ENCODE results near the gene RAB17.

Gene RAB17, protein sequence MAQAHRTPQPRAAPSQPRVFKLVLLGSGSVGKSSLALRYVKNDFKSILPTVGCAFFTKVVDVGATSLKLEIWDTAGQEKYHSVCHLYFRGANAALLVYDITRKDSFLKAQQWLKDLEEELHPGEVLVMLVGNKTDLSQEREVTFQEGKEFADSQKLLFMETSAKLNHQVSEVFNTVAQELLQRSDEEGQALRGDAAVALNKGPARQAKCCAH

DNA sequence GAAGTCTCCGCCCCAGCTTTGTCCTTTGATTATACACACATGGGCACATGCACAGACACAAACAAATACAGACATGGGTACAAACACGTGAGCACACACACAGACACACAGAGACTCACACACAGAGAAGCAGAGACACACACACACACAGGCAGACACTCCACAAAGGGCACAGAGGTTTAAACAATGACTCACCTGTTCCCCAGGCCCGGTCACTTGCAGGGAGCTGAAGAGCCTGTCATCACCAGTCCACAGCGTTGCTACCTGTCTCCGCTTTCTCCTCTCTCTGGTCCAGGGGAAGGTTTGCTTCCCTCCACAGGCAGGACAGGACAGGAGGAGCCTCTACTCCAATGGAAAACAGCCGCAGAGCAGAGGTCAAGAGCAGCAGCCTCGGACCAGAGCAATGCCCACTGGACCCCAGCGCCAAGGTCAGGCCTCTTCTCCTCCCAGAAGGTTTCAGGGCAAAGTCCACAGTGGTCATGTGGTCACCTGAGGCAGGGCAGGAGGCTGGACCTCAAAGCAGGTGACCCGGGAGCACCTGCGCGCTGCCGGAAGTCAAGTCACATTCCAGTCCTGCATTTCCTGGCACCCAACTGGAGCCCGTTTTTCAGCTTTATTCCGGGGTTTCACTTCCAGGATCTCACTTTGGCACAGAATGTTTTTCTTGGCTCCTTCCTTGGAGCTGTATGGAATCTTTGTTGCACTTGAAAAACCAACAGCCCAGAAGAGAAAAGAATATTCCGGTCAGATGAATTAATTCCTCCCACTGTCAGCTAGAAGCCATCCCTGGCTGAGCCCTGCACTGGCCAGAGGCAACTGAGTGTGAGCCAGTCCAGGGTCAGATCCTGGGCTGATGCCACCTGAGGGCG, at the start of gene RAB17:
Gene RAB17, minus strand, starts transcription at position 463 of the 869 bp plus-strand sequence. CDS start 4,580 bp downstream, outside the sequence.
- no peak within 1 kb of the TSS for H3K27ac Mint-ChIP-seq
- no peak within 1 kb of the TSS for H3K4me3 Mint-ChIP-seq
- H3K27me3 Mint-ChIP-seq (ENCODE audit: low read depth), result peaks cover 9% of the 10 kb centered on the region

DNA sequence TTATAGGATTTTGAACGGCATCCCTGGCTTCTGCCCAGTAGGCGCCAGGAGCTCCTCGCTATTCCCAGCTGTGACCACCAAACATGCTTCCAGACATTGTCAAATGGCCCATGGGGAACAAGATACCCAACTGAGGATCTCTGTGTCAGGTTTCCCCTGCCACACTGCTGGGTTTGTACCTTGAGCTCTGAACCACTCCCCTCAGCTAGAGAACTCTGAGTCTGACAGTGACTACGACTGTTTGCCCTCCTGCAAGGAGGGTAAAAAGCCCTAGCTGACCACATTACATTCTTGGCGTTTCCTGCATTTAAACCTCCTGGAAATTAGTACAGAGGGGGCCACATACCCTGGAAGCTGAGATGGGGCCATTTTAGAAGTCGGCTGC, 49.3 kb upstream of the RAB17 start:
- Mint-ChIP-seq H3K27me3 (ENCODE audit: low read depth) (peaks cover 16% of the 10 kb centered on the region), H3K27ac (no peak overlapping the region), H3K4me3 (no peak overlapping the region), H3K36me3 (ENCODE audit: low read depth) (no peaks in the 10 kb centered on the region), H3K4me1 (ENCODE audit: low read depth) (peaks cover 6% of the 10 kb centered on the region), H3K9me3 (peaks cover 8% of the 10 kb centered on the region)

More for the DNA sequence above, at the start of gene RAB17:
- H3K9me3 Mint-ChIP-seq, result no peaks in the 10 kb centered on the region
- H3K36me3 Mint-ChIP-seq (ENCODE audit: low read depth), result no peaks in the 10 kb centered on the region
- peaks cover 10% of the 10 kb centered on the region for H3K4me1 Mint-ChIP-seq (ENCODE audit: low read depth)

DNA sequence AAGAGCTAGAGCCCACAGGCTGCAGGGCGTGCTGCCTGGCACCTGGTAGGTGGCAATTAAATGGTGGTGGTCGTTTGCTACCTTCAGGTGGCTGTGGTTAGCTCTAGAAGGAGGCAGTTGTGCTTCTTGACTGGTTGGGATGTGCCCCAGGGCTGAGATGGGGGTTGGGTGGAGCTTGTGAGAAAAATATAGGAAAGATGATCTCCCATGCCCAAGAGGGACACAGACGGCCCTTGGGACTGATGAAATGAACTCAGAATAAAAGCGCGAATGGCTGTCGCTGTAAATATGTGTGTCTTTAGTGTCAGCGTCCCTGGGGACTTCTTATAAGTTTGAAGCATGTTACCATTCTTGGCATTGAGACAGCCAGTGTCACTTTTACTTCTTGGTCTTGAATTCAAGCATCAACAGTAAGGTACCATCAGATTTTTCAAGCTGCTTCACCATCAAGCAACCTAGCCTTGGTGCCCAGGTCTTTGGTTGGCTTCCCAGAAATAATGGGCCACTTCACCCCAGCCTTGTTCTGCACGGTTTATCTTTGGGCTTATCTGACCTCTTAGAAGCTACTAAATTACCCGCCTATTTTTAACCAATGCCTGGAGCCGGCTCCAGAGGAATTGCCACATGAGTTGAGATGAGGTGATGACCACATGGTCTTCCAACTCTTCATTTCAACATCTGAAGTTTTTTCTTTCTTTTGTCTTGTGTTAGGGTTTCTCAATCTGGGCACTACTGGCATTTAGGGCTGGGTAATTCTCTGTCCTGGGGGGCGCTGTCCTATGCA, 48.7 kb upstream of the RAB17 start:
- H3K36me3 Mint-ChIP-seq (ENCODE audit: low read depth), result no peaks in the 10 kb centered on the region
- no peak overlapping the region for H3K4me3 Mint-ChIP-seq
- H3K27ac Mint-ChIP-seq, result no peak overlapping the region
- H3K4me1 Mint-ChIP-seq (ENCODE audit: low read depth), result peaks cover 6% of the 10 kb centered on the region
- peaks cover 18% of the 10 kb centered on the region for H3K27me3 Mint-ChIP-seq (ENCODE audit: low read depth)
- H3K9me3 Mint-ChIP-seq, result peaks cover 12% of the 10 kb centered on the region

DNA sequence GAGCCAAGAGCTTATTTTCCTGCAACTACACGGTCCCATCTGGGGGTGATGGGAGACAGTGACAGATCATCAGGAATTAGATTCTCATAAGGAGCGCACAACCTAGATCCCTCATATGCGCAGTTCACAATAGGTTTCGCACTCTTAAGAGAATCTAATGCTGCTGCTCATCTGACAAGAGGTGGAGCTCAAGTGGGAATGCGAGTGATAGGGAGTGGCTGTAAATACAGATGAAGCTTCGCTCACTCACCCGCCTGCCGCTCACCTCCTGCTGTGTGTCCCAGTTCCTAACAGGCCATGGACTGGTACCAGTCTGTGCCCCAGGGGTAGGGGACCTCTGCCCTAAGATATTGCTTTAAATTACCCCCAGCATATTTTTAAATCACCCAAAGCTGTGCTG, 47.6 kb upstream of the RAB17 start:
- H3K27me3 Mint-ChIP-seq (ENCODE audit: low read depth), result peaks cover 24% of the 10 kb centered on the region
- no peak overlapping the region for H3K4me3 Mint-ChIP-seq
- H3K9me3 Mint-ChIP-seq, result peaks cover 12% of the 10 kb centered on the region
- H3K27ac Mint-ChIP-seq, result no peak overlapping the region
- no peaks in the 10 kb centered on the region for H3K36me3 Mint-ChIP-seq (ENCODE audit: low read depth)
- peaks cover 6% of the 10 kb centered on the region for H3K4me1 Mint-ChIP-seq (ENCODE audit: low read depth)

DNA sequence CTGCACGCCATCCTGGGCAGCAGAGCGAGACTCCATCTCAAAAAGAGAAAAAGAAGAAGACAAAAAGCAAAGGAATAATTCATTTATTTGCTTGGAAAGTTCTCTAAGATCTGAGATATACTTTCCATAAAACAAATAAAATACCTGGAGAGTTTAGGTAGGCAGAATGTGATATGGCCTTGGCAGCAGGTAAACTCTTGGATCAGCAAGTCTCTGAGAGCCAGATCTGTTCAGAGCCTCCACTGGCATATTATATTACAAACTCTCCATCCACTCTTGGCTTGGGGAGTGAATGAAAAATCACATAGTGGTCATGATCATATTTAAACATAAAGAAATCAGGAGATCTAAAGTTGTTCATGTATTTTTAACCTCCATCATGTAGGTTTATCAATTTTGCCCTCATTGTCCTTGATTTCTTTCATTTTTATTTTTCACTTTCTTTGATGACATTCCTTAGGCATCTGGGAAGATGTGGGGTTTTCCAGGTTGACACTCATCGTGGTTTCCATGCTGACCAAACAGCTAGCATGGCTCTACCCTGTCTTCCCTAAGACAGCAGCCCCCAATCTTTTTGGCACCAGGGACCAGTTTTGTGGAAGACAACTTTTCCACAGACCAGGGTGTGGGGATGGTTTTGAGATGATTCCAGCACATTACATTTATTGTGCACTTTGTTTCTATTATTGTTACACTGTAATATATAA, 47.0 kb upstream of the RAB17 start:
- no peak overlapping the region for H3K4me3 Mint-ChIP-seq
- H3K4me1 Mint-ChIP-seq (ENCODE audit: low read depth), result peaks cover 6% of the 10 kb centered on the region
- peaks cover 12% of the 10 kb centered on the region for H3K9me3 Mint-ChIP-seq
- H3K36me3 Mint-ChIP-seq (ENCODE audit: low read depth), result no peaks in the 10 kb centered on the region
- H3K27me3 Mint-ChIP-seq (ENCODE audit: low read depth), result peaks cover 28% of the 10 kb centered on the region
- H3K27ac Mint-ChIP-seq, result no peak overlapping the region

DNA sequence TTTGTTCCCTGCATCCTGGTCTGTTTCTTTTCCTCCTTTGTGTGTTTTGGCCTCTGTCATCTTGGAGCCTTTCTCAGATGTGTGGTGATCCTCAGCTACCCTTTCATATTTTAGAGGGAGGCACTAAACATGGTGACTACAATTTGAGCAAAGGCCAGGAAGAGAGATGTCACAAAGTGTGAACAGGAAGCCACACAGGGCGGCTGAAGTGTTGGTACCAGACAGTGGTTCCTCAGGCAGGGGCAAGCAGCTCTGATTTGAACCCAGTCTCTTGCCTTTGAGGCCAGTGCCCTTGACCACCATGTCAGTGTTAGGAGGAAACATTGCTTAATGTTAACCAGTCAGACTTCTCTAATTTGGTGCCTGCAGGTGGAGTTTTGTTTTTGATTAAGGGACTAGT, 46.0 kb upstream of the RAB17 start:
- Mint-ChIP-seq H3K36me3 (ENCODE audit: low read depth) (no peaks in the 10 kb centered on the region), H3K4me3 (no peak overlapping the region), H3K4me1 (ENCODE audit: low read depth) (peaks cover 6% of the 10 kb centered on the region), H3K9me3 (peaks cover 12% of the 10 kb centered on the region), H3K27me3 (ENCODE audit: low read depth) (peaks cover 29% of the 10 kb centered on the region), H3K27ac (no peak overlapping the region)

DNA sequence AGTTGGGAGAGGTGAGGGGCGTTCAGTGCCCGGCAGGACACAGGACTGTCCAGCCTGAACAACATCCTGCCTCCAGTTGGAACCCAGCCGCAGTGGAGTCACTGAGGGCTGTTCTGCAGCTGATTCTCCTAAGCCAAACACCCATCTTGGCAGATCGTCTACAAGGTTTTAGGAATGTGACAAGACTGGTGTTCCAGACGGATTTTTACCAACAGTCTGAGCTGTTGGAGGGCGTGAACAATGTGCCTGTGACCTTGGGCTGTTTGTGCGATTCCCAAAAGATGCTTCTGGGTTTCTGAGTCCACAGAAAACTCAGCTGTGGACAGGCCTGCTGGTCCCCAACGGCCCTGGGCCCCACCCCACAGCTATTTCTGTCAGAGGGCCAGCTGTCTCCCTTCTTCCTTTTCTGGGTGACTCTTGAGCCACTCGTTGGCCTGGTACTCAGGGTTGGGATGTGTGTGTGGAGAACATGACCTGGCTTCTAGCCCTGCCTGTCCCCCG, 42.6 kb upstream of the RAB17 start:
- Mint-ChIP-seq H3K27ac (no peak overlapping the region), H3K9me3 (peaks cover 12% of the 10 kb centered on the region), H3K27me3 (ENCODE audit: low read depth) (peaks cover 47% of the 10 kb centered on the region), H3K36me3 (ENCODE audit: low read depth) (no peaks in the 10 kb centered on the region), H3K4me3 (no peak overlapping the region), H3K4me1 (ENCODE audit: low read depth) (peaks cover 10% of the 10 kb centered on the region)

DNA sequence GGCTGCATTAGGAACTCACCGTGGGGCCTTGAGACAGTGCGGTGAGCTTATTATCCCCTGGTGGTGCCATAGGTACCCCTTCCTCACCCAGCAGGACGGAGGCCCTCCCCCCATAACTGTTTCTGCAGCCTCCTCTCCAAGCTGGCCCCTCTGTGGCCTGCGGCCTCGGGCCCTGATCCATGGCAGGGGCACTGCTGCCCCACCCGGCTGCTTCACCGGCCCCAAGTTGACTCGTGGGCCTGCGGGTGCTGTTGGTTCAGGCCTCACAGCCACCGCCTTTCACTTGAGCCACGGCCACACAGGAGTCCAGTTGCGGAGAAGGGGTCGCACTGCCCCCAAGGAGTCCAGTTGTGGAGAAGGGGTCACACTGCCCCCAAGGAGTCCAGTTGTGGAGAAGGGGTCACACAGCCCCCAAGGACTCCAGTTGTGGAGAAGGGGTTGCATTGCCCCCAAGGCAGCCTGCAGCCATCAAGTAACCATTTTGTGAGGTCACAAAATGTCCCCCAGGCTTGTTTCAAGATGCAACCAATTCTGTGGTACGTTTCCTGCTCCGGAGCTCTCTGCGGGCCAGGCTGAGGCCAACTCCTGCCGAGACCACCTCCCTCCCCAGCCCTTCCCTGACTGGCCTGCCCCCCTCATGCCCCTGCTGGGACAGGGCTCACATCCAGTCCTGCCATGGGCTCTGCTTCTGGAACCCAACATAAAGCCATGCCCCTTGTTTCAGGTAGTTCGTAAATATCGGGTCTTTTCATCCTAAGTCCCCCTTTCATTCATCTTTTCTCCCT, 41.5 kb upstream of the RAB17 start:
- H3K4me1 Mint-ChIP-seq (ENCODE audit: low read depth), result peaks cover 10% of the 10 kb centered on the region

DNA sequence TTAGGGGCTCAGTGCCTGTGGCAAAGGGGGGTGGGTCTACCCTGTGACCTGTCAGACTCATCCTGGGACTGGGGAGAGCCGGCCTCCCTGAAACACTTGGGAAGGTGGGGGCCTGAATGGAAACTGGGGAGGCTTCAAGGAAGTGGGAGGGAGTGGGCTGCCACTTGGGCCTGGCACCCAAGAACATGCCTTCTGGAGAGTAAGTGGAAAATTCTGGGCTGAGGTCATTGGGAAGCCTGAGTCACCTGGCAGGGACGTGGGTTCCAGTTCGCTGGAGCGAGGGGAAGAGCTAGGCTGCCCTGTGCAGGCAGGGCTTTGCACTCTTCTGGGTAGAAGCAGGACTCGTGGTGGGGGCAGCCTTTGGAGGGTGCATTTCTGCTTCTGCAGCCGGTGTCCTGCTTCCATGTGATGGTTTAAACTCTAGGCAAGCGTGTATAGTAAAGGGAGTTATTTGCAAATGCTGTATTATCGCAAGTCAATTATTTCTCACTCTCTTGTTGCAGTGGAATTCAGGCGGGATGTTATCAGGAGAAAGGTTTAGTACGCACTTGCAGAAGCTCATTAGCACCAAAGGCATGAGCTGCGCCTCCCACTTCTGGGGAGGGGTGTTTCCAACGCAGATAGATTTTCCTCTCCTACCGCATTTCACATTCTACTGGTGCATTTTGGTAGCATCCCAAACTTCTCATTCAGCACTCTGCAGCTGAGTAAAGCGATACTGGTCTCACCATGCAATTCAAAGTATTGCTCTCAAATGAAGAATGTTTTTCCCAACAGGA, 40.7 kb upstream of the RAB17 start:
- peaks cover 52% of the 10 kb centered on the region for H3K27me3 Mint-ChIP-seq (ENCODE audit: low read depth)
- peaks cover 7% of the 10 kb centered on the region for H3K9me3 Mint-ChIP-seq
- peaks cover 4% of the 10 kb centered on the region for H3K4me1 Mint-ChIP-seq (ENCODE audit: low read depth)
- no peak overlapping the region for H3K4me3 Mint-ChIP-seq
- H3K27ac Mint-ChIP-seq, result no peak overlapping the region
- no peaks in the 10 kb centered on the region for H3K36me3 Mint-ChIP-seq (ENCODE audit: low read depth)

More for the DNA sequence above, 41.5 kb upstream of the RAB17 start:
- no peaks in the 10 kb centered on the region for H3K36me3 Mint-ChIP-seq (ENCODE audit: low read depth)
- H3K27me3 Mint-ChIP-seq (ENCODE audit: low read depth), result peaks cover 51% of the 10 kb centered on the region
- H3K4me3 Mint-ChIP-seq, result no peak overlapping the region
- peaks cover 12% of the 10 kb centered on the region for H3K9me3 Mint-ChIP-seq
- no peak overlapping the region for H3K27ac Mint-ChIP-seq

DNA sequence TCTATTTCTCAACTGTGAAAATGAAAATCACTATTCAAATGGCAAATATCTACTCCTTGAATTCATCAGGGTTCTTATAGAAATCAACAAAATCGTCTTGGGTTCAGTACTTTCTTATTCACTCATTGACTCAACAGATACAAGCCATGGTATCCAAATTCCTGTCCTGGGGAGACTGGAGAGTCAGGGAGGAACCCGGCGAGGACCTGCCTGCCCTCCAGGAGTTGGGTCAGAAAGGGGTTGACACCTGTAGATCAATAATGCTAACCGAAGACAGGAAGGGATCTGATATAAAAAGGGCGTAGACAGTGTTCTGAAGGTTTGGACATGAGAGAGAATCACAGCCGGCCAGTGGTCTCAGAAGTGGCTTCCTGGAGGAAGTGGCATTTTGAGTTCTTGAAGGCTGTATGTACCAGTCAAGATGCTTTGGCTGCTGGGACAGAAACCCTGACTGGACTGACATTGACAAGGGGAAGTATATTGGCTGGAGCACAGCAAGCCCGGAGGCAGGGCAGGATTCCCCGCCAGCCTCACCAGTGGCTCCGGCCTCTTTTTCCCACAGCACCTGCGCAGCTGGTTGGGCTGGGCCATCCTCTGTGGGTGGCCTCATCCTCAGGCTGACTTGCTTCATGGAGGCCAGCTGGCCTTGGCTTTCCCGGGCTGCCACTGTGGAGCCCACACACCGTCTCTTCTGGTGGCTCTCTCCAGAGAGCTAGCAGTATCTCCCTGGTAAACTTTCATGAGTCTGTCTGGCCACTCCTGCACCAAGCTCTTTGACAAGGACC, 39.9 kb upstream of the RAB17 start:
- Mint-ChIP-seq H3K4me3 (no peak overlapping the region), H3K27ac (no peak overlapping the region), H3K36me3 (ENCODE audit: low read depth) (no peaks in the 10 kb centered on the region), H3K27me3 (ENCODE audit: low read depth) (peaks cover 57% of the 10 kb centered on the region), H3K9me3 (peaks cover 6% of the 10 kb centered on the region), H3K4me1 (ENCODE audit: low read depth) (peaks cover 4% of the 10 kb centered on the region)

DNA sequence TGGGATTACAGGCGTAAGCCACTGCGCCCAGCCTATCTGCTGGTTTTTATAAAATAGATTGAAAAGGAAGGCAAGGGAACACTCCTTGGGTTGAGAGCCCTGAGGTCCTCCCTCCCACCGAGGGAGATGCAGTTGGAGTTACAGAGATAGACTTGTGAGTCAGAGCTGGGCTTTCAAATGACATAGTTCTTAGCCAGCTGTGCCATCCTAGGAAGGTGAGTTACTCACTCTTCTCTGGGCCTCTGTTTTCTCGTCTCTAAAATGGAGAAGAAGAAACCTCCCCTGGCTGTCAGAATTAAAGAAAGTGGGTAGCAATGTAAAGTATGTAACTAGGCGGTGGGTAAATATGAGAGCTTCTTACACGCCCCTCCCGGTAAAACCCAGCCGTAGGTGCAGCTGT, 39.2 kb upstream of the RAB17 start:
- no peaks in the 10 kb centered on the region for H3K36me3 Mint-ChIP-seq (ENCODE audit: low read depth)
- H3K27ac Mint-ChIP-seq, result no peak overlapping the region
- H3K4me1 Mint-ChIP-seq (ENCODE audit: low read depth), result peaks cover 4% of the 10 kb centered on the region
- H3K27me3 Mint-ChIP-seq (ENCODE audit: low read depth), result peaks cover 60% of the 10 kb centered on the region
- no peak overlapping the region for H3K4me3 Mint-ChIP-seq
- peaks cover 3% of the 10 kb centered on the region for H3K9me3 Mint-ChIP-seq

DNA sequence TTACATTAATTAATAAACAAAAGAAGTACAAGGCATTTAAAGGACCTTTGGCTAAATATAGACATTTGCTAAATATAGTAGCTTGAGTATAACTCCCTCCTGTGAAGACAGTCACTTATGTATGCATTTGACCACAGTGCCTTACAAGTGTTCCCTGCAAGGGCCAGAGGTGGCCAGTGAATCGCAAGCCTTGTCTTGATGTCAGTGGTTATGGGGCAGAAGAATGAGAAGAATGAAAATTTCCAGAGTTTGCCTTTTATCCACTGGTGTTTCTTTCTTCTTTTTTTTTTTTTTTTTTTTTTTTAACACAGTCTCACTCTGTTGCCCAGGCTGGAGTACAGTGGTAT, 38.6 kb upstream of the RAB17 start:
- Mint-ChIP-seq H3K4me3 (no peak overlapping the region), H3K27ac (no peak overlapping the region), H3K9me3 (no peaks in the 10 kb centered on the region), H3K36me3 (ENCODE audit: low read depth) (no peaks in the 10 kb centered on the region), H3K4me1 (ENCODE audit: low read depth) (peaks cover 4% of the 10 kb centered on the region), H3K27me3 (ENCODE audit: low read depth) (peaks cover 63% of the 10 kb centered on the region)
